HG03558 (cell line): ENCODE measurements around the gene DLL1.
"Not testable (repeated sequence)": the region's sequence is repeated elsewhere in the genome, so short reads cannot be mapped to it uniquely, and the experiment has no call there.

Source experiments
- ATAC-seq: cut with Tn5 transposase; IDR thresholded peaks from one replicate; pipeline ENCODE4 v1.9.1; 2021; ENCODE audit warnings: moderate number of reproducible peaks; ENCODE audit not compliant: unreplicated experiment; ENCODE audit errors: extremely low read depth

Gene DLL1

DNA sequence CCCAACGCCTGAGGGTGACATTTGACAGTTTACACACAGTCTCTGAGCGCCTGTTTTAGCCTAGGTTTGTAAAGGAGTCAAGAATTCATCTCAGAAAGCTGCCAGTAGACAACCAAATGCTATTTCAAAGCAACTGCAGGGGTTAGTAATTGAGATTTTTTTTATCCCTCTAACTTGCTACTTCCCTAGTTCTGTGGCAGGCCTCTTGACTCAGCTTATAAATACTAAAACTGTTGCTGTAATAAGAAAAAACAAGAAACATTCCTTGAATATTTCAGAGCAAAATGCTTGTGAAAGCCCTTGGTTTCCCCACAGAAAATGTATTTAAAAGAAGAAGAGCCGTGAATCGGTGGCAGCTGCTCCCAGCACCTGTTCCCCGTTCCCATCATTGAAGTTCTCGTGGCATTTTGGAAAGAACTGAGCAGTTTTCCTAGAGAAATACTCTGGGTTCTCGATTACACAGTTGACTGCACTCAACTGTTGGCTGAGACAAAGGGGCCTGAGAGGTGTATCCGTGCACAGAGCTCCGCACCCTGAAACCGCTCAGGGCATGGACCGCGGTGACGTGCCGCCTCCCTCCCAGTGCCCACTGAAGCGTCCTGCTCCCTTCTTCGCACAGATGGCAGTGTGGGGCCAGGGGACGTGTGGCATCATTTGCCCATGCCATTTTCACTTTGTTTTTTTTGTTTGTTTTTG is 20.9 kb downstream of the DLL1 start:
- ATAC-seq: no peak

DNA sequence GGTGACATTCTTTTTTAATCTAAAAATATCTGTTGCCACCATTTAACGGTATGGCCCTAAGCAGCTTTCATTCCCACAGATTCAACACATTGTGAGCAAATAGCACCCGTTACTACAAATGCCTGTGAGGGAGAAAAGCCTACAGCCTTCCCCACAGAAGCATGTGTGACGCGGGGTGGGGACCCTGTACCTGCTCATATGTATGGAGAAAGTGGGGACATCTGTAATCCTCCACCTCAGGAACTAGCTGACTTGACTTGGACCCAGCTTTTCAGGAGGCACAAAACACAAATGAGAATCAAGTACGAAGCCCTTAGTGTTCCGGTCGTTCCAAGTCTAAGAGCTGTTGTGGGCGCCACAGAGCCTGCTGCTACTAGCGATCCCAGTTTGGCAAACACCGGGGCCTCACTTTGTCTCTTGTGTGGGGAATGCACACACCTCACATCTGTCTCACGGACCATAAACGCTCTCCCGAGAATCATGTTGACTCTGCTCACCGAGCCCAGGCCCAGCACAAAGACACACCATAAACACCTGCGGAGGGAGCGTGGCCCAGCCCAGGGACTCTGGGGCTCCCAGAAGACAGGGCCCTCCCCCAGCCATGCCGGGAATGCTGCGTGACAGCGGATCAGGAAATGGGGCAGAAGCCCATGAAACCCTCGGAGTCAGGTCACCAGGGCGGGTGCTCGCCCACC is 21.6 kb downstream of the DLL1 start:
- no peak for ATAC-seq

DNA sequence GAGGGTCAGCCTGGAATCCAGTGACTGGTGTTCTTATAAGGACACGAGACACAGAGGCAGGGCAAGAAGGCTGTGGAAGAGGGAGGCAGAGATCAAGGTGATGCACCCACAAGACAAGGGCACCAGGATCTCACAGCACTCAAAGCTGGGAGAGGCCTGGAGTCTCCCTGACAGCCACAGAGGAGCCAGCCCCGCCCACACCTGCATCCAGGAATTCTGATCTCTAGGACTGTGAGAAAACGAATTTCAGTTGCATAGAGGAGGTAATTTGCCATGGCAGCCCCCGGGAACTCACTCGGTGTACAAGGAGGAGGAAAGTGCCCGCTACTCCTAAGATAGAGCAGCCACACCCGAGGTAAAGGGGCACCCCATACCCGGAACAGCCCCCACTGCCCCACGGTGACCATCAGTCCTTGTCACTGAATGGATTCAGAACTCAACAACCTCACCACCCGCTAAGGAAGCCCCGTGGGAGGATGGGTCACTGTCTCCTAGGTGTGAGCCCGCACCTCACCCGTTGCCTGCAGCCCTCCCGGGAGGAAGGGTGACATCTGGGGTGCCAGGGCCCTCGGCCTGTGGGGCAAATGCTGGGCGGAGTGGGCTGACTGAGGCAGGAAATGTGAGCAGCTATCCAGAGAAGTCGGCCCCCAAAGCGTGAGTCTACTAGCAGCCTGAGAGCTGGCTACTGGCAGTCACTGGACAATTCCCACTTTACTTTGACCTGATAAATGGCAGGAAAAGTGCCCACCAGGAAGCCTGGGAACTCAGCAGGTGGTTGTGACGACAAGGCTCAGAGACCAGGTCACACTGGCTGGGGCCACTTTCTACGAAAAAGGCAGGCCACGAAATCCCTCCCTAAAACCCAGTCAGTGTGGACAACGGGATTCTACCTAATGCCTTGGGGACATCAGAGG is 22.4 kb downstream of the DLL1 start:
- no peak for ATAC-seq

DNA sequence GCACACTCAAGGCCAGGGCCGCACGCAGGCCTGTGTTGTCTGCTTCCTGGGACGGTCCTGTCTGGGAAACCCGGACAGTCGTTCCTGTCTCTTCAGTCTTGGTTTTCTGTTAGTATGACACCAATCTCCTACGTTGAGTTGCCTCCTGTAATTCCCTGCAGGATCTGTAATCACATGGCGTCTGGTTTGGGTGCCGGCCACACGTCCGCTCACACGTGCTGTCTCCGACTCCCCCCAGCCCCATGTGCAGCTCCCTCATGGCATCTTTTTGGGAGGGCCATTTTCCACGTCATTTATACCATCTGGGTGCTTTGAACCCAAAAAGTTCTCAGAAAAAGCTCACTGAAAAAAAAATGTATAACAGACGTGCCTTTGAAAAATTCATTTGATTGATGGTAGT is 23.2 kb downstream of the DLL1 start:
- ATAC-seq: no peak

DNA sequence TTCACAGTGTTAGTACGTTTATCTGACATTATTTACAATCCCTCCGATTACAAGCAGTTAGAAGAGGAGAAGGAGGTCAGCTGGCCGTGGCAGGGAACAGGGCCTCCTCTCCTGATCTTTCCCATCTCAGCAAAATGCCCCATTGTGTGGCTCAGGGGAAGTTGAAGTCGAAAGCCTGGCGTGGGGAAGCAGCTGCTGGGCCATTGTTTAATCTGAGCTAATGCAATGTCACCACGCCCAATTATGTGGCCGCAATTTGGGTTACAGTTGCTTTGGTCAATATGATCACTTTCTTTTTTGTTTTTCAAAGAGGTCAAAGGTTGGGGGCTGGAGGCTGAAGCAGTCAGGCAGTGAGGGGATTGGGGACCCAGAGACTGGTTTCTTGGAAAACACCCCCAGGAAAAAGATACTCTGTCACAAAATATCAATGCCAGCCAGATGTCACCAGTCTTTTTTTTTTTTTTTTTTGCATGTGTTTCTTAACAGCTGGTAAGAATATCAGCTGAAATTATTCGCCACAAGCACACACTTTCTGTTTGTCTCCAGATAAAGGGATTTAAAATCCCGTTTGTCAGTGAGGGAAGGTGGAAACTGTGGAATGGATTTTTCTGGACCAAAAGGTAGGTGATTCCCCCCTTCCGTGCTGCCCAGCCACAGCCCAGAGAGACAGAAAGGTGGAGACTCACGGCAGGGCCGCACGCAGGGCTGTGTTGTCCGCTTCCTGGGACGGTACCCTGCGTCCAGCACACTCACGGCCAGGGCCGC is 24.6 kb downstream of the DLL1 start:
- no peak for ATAC-seq

DNA sequence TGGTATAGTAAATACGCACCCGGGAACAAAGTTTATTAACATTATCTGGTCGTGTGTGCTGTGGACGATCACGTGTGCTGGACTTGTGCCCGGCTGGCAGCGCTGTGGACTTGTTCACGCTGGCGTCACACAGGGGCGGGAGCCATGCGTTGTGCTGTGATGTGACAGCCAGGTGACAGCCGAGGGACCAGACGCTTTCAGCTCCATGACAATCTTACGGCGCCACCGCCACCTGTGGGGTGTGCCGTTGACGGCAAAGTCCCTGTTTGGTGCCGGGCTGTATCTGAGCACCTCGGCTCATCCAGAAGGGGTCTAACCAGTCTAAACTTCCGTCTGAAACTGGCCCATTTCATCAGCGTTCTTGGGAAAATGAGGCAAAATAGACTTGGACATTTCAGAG is 25.2 kb downstream of the DLL1 start:
- no peak for ATAC-seq

DNA sequence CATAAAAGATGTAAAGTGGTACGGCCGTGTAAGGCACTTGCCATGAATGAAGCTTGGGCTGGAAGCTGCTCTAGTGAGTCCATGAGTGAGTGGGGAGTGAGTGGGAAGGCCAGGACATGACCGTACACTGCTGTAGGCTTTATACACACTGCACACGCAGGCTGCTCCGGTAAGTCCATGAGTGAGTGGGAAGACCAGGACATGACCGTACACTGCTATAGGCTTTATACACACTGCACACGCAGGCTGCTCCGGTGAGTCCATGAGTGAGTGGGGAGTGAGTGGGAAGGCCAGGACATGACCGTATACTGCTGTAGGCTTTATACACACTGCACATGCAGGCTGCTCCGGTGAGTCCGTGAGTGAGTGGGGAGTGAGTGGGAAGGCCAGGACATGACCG is 26.2 kb downstream of the DLL1 start:
- ATAC-seq: not testable (repeated sequence)

DNA sequence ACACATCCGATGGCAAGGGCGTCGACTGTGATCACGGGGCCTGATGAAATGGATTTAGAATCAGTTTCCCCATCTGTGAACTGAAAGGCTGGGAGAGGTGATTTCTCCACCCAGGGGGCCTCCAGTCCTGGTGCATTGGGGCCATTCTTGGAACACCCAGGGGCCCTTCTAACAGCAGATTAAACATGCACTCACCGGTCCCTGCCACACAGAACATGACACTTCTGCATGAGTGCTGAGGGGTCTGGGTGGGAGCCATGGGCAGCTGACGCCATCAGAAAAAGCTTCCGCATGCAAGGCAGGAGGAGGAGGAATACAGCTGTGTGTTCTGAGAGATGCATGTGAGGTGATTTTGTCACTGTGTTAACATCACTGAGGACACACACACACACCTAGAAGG is 26.8 kb downstream of the DLL1 start:
- ATAC-seq: no peak

DNA sequence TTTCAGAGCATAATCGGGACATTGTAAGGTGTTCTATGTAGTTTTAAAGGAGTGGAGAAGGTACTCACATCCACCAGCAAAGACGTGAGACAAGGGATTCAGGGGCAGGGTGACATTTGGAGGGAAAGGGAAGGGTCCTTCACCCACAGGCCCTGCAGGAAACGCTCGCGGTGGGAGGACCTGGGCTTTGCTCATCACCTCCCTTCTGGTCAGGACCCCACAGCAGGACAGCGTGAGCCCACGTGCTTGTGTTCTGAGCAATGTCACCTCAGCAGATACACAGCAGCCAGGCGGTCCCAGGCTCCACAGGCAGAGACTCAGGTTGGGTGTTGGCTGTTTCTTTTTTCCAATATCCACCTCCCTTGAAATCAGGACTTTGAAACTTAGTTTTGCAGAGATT is 27.5 kb downstream of the DLL1 start:
- ATAC-seq: no peak

DNA sequence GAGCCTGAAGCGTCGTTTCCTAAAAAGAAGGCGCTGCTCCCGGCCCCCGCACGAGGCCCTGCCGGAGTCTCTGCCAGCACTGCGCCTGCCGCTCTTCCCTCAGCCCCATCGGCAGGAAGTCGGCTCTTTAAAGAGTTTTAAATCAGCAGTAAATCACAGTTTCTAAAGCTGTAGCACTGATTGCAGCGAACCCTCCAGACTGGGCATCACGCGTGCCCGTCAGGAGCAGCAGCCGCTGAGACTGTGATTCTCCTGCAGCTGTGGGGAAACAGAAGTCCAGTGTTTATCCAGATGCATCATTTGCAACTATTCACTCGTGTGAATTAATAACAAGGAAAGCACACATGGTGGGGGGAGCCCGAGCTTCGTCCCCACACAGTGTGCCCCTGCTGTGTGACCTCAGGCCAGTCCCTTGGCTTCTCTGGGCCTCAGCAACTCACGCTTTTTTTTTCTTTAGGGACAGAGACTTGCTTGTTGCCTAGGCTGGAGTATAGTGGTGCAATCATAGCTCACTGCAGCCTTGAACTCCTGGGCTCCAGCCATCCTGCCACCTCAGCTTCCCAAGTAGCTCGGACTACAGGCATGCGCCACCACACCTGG is 28.3 kb downstream of the DLL1 start:
- ATAC-seq: no peak

DNA sequence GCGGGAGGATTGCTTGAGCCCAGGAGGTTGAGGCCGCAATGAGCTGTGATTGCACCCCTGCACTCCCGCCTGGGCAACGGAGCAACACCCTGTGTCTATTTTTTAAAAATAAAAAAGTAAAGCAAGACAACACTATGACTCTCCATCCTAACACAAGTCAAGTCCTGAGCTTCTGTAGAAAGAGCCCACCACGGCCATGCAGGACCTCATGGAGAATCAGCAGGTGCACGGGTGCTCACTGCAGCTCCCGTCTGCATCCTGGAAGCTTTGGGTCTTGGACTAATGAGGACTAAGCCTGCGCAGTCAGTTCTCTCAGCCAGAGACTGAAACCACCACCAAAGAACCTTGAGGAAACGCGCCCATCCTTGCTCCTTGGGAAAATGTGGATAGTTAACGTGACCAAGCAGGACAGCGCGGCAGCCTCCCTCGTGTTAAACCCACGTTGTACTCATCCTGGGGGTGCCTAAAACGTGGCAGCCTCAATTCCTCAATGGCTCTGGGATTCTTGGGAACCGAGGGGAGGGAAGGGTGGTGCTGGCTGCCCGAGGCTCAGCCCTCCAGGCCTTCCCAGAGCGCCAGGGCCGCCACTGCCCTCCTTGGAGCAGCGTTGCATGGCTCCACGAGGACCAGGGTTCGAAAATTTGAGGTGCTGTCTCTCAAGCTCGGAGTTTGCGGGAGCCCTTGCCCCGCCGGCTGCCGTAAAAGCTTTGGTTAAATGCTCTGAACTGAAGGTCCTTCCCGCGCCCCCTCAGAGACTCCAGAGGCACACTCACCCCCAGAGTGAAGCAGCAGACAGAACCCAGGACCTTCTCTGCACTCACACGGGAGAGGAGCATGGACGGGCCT is 29.0 kb downstream of the DLL1 start:
- no peak for ATAC-seq

DNA sequence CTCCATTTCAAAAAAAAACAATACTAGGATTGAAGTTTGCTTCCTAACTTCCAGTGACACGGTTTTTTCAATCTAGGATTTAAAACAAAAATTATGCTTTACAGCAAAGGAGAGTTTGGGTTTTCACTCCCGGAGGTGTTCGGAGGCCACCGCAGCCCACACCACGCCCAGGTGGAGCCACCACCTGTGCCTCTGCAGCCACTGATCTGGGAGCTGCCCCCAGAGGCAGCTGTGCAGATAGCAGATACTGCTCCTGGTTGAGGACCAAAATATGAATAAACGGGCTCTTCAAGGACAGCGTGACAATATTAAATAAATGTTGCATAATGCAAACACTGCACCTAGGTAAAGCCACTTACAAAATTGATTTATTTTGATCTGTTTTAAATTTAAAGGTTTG is 30.2 kb downstream of the DLL1 start:
- ATAC-seq: no peak

DNA sequence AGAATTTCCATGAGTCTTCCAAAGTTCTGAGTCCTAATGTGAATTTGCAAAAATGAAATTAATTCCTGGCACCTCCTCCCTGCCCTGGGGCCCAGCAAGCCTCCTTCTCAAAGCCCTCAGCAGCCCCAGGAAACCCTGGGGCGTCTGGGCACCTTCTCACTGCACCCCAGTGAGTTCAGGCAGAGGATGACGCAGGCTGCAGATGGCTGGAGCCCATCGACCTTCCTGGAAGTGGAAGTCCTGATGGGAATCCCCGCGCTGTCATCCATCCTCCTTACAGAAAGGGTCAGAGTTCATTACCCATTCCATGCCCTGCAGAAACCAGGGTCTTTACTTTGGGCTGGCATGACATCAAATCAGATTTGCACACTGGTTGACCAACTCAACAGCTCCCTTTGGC is 31.6 kb downstream of the DLL1 start:
- ATAC-seq: no peak

DNA sequence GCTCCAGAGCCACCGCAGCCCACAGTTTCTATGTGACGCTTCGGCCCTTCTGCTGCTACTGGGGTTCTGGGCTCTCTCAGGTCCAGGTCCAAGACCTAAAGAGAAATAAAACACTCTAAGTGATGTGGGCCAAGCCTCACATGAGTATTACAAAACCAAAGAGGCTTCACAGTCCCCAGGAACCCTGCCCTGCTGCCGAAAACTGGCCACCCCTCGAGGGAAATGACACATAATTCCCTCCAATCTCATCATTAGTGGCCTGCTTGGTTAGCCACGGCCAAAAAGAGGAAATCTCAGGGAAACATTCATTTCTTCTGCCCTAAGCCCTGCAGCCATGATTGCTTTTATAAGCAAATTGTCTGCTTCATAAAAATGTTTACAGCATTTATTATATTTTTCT is 32.5 kb downstream of the DLL1 start:
- no peak for ATAC-seq

DNA sequence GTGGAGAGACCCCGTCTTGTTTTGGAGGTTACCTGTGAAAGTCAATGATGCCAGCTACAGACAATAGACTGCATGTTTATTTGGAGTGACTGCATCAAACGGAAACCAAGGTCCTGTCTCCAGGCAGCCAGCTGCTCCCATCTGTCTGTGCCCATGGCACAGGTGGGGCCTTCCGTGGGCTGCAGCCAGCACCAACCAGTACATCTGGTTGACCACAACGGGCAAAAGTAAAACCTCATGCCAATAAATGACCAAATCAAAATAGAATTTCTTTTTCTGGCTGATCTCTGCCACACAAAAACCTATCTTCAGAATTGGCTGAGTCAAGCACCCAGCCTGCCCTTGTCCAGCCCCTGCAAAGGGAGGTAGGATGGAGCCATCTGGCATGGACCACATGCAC is 33.5 kb downstream of the DLL1 start:
- no peak for ATAC-seq

DNA sequence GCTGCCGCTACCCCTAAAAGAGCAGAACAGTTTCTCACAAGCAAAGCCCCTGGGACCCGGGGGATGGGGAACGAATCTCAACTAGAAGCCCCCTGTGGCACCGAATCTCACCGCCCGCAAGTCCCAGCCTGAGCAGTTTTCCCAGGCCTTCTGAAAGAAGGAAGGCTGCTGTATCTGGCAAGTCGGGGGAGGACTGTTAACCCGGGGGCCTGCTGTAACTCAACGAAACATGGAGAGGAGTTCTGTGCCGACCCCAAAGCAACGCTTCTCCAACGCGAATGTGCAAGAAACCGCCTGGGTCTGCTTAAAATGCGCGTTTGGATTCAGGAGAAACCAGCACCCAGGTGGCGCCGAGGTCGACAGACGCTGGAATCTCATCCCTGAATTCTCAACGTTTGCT is 34.2 kb downstream of the DLL1 start:
- ATAC-seq: no peak

DNA sequence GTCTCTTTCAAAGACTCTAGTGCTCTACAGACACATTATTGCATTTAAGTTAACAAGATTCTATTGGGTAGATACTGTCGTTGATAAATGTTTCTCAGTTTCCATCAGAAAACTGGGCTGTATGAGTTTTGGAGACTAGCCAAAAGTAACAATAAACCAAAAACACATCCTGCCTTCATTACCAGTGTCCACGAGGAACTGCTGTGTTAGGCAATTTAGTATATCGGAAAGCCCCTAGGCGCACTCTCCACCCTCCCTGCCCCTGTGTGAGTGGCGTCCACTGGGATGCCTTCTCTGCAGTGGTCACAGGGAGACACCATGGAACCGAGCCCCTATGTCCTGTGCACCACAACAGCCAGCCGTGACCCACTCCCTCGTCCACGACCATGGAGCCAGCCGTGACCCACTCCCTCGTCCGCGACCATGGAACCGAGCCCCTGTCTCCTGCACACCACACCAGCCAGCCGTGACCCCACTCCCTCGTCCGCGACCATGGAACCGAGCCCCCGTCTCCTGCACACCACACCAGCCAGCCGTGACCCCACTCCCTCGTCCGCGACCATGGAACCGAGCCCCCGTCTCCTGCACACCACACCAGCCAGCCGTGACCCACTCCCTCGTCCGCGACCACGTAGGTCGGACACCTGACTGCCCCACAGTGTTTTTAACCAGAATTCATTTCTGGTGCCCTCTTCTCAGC is 35.3 kb downstream of the DLL1 start:
- no peak for ATAC-seq

DNA sequence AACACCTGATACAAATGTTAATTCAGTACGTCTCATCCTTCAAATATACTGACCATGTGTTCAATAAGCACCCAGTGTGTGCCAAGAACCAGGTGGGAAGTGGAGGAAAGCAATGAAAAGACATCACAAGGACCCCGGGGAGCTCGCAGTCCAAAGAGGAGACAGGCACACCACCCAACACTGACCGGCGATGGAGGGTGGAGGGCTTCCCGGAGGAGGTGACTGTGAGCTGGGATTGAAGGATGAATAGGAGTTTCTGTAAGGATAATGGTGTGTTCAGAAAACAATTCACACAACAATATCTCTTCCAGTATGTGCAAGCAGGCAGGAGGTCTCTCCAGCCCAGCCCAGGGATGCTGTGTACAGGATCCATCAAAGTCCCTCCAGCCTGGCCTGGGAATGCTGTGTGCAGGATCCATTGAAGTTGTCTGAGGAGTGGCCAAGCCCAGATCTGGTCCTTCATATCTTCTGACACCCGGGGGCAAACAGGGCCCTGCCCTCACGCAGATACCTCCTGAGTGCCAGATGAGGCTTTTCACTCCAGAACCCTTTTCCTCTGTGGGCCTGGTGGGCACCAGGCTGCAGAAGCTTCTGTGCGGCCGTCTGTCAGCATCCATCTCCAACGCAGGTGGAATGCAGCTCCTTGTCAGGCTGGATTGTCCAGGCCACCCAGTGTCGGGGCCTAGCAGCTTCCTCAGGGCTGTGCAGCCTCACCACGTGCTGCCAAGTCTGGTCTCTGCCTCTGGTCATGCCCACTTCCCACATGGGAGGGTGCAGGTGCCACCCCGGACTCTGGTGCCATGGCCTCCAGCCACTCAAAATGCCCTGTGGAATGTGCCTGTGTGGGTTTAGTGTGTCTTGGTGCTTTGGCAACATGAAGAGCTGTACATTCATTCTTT is 36.3 kb downstream of the DLL1 start:
- ATAC-seq: no peak
